K562 (cell line): Measurements from ENCODE around the gene RANBP3. TPM values are rescaled to one million over a fixed set of nuclear protein-coding genes. Genes with fewer than 3 reads are reported as not detected.
A peak's percentile ranks its signal among the peaks of the same experiment; 100 is the strongest.

Source experiments
- ATAC-seq: fragments of 200-7000 bp; cut with Tn5 transposase; 3 replicates; pipeline ENCODE4 v1.9.1; 2020; ENCODE audit warnings: moderate library complexity
- BruUV-seq: library from RNA; stranded (reverse); fragments of 400-500 nt; replicated peaks from 2 replicates; lab custom pipeline; 2021; lab: Mats Ljungman, UMichigan
- CTCF ChIA-PET: fragments of 300-600 bp; formaldehyde crosslinking; extraction: SDS; loops from one replicate; lab custom pipeline; 2021; ENCODE audit warnings: low intra/inter-chr PET ratio; lab: Yijun Ruan, JAX
- POLR2A ChIA-PET: fragments of 300-600, 350-650 bp; sonication (Branson Sonifier 250); formaldehyde crosslinking; extraction: SDS; loops from one replicate; lab custom pipeline; 2021; ENCODE audit warnings: antibody characterized with exemption, inconsistent platforms; lab: Yijun Ruan, JAX
- DNase-seq, 4 experiments: peaks; one replicate each; pipeline versions ENCODE4 v3.0.0 to v3.0.0-alpha.2; 2011 to 2018; ENCODE audit warnings: low spot score in 3 of 4, mixed read lengths in 3 of 4; ENCODE audit errors: extremely low read depth in 1 of 4
- FAIRE-seq: peaks from 2 replicates; lab custom pipeline; 2011; peaks lifted over from hg19 to GRCh38; lab: Jason Lieb, UNC
- H2AFZ ChIP-seq: 2 replicates; pipeline ENCODE4 v1.6.0; 2011; ENCODE audit warnings: low read depth, low read length, control low read depth, inconsistent platforms
- H3K27ac ChIP-seq: fragments of 200-600 bp; 3 replicates; pipeline ENCODE4 v1.8.0; 2011; ENCODE audit warnings: low read depth, mild to moderate bottlenecking, control low read depth, inconsistent platforms, low read length, moderate library complexity, mixed read lengths; ENCODE audit errors: extremely low read depth
- H3K27me3 ChIP-seq, 2 experiments: fragments of 300-600 bp in 1 of 2; 2 replicates in 1 of 2; 3 replicates in 1 of 2; pipeline versions ENCODE4 v1.6.0 to v1.8.0; 2011; ENCODE audit warnings: inconsistent platforms in 2 of 2, low read length in 2 of 2, mild to moderate bottlenecking in 1 of 2, mixed read lengths in 1 of 2, moderate library complexity in 1 of 2; ENCODE audit not compliant: control insufficient read depth in 2 of 2, insufficient read depth in 2 of 2
- H3K36me3 ChIP-seq: fragments of 300-600 bp; 3 replicates; pipeline ENCODE4 v1.8.0; 2011; ENCODE audit warnings: mild to moderate bottlenecking, low read length, inconsistent platforms; ENCODE audit not compliant: control insufficient read depth, insufficient read depth
- H3K4me1 ChIP-seq, 2 experiments: fragments of 200-600 bp in 1 of 2; replicated peaks in 1 of 2; 2 replicates in 1 of 2; 3 replicates in 1 of 2; pipeline versions ENCODE4 v1.5.1 to v1.8.0; 2011; ENCODE audit warnings: inconsistent platforms in 2 of 2, low read length in 2 of 2, mild to moderate bottlenecking in 1 of 2, mixed read lengths in 1 of 2, moderate library complexity in 1 of 2; ENCODE audit not compliant: control insufficient read depth in 2 of 2, insufficient read depth in 2 of 2
- H3K4me2 ChIP-seq: 2 replicates; pipeline ENCODE4 v1.6.1; 2011; ENCODE audit warnings: low read length, control low read depth, inconsistent platforms, mixed read lengths; ENCODE audit not compliant: insufficient read depth
- H3K4me3 ChIP-seq: fragments of 200-600 bp; sonication (generic), shearing (Covaris generic); 2 replicates; pipeline ENCODE4 v1.5.1; 2016; ENCODE audit warnings: control low read depth, inconsistent platforms
- H3K79me2 ChIP-seq: fragments of 200-600 bp; 3 replicates; pipeline ENCODE4 v1.8.0; 2011; ENCODE audit warnings: low read length, inconsistent platforms; ENCODE audit not compliant: control insufficient read depth, insufficient read depth
- H3K9ac ChIP-seq, 2 experiments: 2 replicates each; pipeline versions ENCODE4 v1.6.0 to v1.6.1; 2011; ENCODE audit warnings: low read depth in 2 of 2, low read length in 2 of 2, control low read depth in 1 of 2, inconsistent platforms in 1 of 2, mild to moderate bottlenecking in 1 of 2, mixed read lengths in 1 of 2; ENCODE audit not compliant: insufficient read depth in 1 of 2
- H3K9me1 ChIP-seq: one replicate; pipeline ENCODE4 v1.6.0; 2011; ENCODE audit warnings: inconsistent platforms, mild to moderate bottlenecking, low read length, moderate library complexity; ENCODE audit not compliant: control insufficient read depth, insufficient read depth
- H3K9me3 ChIP-seq: replicated peaks from 2 replicates; pipeline ENCODE4 v1.5.1; 2011; ENCODE audit warnings: low read depth, low read length, inconsistent platforms; ENCODE audit not compliant: control insufficient read depth, insufficient read depth
- H4K20me1 ChIP-seq: replicated peaks from 2 replicates; pipeline ENCODE4 v1.6.1; 2011; ENCODE audit warnings: low read length, inconsistent platforms, mixed read lengths; ENCODE audit not compliant: control insufficient read depth, insufficient read depth
- AFF4 ChIP-seq: sonication (generic); formaldehyde crosslinking; IDR thresholded peaks from 2 replicates; pipeline ENCODE4 v1.8.0; 2023; ENCODE audit warnings: mild to moderate bottlenecking, missing genetic modification reagents
- FOXM1 ChIP-seq, 2 experiments: fragments of 450-650 bp in 1 of 2; sonication (generic) in 1 of 2; formaldehyde crosslinking in 1 of 2; IDR thresholded peaks; 2 replicates each; pipeline versions ENCODE4 v1.6.1 to v1.9.0; 2017 to 2022; ENCODE audit warnings: low read depth in 2 of 2, mild to moderate bottlenecking in 2 of 2, missing genetic modification reagents in 1 of 2, moderate library complexity in 1 of 2
- HDAC1 ChIP-seq, 2 experiments: fragments of 450-650 bp; IDR thresholded peaks; 2 replicates each; pipeline ENCODE4 v1.6.1; 2016 to 2017; ENCODE audit warnings: inconsistent platforms in 1 of 2, mild to moderate bottlenecking in 1 of 2, moderate library complexity in 1 of 2
- MITF ChIP-seq: IDR thresholded peaks from 2 replicates; pipeline ENCODE4 v1.6.1; 2014; ENCODE audit warnings: antibody characterized with exemption
- NR2C2 ChIP-seq, 2 experiments: fragments of 200-800 bp in 1 of 2; sonication (Bioruptor generic) in 1 of 2; sonication (generic) in 1 of 2; formaldehyde crosslinking in 1 of 2; IDR thresholded peaks; 2 replicates each; pipeline versions ENCODE4 v1.6.1 to v1.8.0; 2016 to 2022; ENCODE audit warnings: mild to moderate bottlenecking in 1 of 2, missing compliant biosample characterization in 1 of 2, missing genetic modification characterization in 1 of 2, missing genetic modification reagents in 1 of 2
- NRF1 ChIP-seq, 2 experiments: fragments of 450-650 bp; IDR thresholded peaks in 1 of 2; conservative IDR thresholded peaks in 1 of 2; 2 replicates each; pipeline ENCODE4 v1.6.1; 2014; ENCODE audit warnings: mild to moderate bottlenecking in 2 of 2
- POLR2AphosphoS2 ChIP-seq: IDR thresholded peaks from 2 replicates; pipeline ENCODE4 v1.6.1; 2012; ENCODE audit warnings: low read length, improper control_type of control experiment
- POLR3A ChIP-seq: IDR thresholded peaks from 2 replicates; pipeline ENCODE4 v1.6.1; 2011; ENCODE audit warnings: borderline replicate concordance, mild to moderate bottlenecking, moderate library complexity; ENCODE audit not compliant: insufficient read length, insufficient read depth; ENCODE audit errors: extremely low read depth
- RHOXF2B ChIP-seq: fragments of 250-450 bp; sonication (Bioruptor Pico); conservative IDR thresholded peaks from 2 replicates; pipeline ENCODE4 v1.5.1; 2021
- TAF9B ChIP-seq: fragments of 450-650 bp; IDR thresholded peaks from 2 replicates; pipeline ENCODE4 v1.6.1; 2018; ENCODE audit warnings: mild to moderate bottlenecking; ENCODE audit not compliant: partially characterized antibody
- TCF15 ChIP-seq: fragments of 250-450 bp; sonication (Bioruptor Pico); IDR thresholded peaks from 2 replicates; pipeline ENCODE4 v1.8.0; 2022; ENCODE audit warnings: moderate library complexity, mild to moderate bottlenecking, inconsistent platforms
- ZNF282 ChIP-seq: sonication (generic); formaldehyde crosslinking; IDR thresholded peaks from 2 replicates; pipeline ENCODE4 v1.8.1; 2023; ENCODE audit warnings: missing genetic modification reagents
- WGBS: fragments of 100-300 bp; shearing (Covaris generic); methylation state at CpG from one replicate; pipeline ENCODE4 v1.1.6; 2016; ENCODE audit warnings: low coverage, mixed read lengths; ENCODE audit not compliant: insufficient coverage; ENCODE audit errors: missing lambda C conversion rate; 5-methylcytosine and 5-hydroxymethylcytosine counted together
- in situ Hi-C: fragments of 300-500 bp; cut with MboI; formaldehyde crosslinking; loops from 4 replicates; pipeline ENCODE4 v1.15.0; 2018; ENCODE audit warnings: inconsistent platforms, mixed read lengths
- intact Hi-C: fragments of 100-400 bp; cut with micrococcal nuclease; formaldehyde crosslinking; loops from 2 replicates; pipeline ENCODE4 v1.14.2; 2022
- polyA plus RNA-seq, 8 experiments: library from polyadenylated mRNA; depleted of rRNA in 4 of 8; stranded (reverse) in 5 of 8; unstranded in 3 of 8; fragments of >200 nt; fragmentation: Nextera tagmentation in 2 of 8; fragmentation: Illumina TruSeq in 1 of 8; extraction: Ambion mirVana in 2 of 8; extraction: Trizol in 1 of 8; gene quantifications; 2 replicates each; pipeline versions ENCODE4 v1.2.1 to v1.2.3, GENCODE V29; 2011 to 2014; ENCODE audit warnings: inconsistent platforms in 1 of 8, missing spikeins in 1 of 8
- total RNA-seq, 7 experiments: library from RNA; depleted of rRNA in 6 of 7; stranded (reverse); fragments of >200 nt in 6 of 7; fragmentation: Illumina TruSeq in 2 of 7; extraction: Trizol in 2 of 7; gene quantifications; 2 replicates each; pipeline versions ENCODE4 v1.2.1 to v1.2.3, GENCODE V29; 2011 to 2021; ENCODE audit warnings: low replicate concordance in 1 of 7

The RANBP3 gene
- total and polyA plus RNA-seq, 9 of the 15 experiments (the other 6 are each of a cell fraction or from before 2014, with no cell fraction given), result 0.90 to 95.1 (median 63.2) TPM

DNA sequence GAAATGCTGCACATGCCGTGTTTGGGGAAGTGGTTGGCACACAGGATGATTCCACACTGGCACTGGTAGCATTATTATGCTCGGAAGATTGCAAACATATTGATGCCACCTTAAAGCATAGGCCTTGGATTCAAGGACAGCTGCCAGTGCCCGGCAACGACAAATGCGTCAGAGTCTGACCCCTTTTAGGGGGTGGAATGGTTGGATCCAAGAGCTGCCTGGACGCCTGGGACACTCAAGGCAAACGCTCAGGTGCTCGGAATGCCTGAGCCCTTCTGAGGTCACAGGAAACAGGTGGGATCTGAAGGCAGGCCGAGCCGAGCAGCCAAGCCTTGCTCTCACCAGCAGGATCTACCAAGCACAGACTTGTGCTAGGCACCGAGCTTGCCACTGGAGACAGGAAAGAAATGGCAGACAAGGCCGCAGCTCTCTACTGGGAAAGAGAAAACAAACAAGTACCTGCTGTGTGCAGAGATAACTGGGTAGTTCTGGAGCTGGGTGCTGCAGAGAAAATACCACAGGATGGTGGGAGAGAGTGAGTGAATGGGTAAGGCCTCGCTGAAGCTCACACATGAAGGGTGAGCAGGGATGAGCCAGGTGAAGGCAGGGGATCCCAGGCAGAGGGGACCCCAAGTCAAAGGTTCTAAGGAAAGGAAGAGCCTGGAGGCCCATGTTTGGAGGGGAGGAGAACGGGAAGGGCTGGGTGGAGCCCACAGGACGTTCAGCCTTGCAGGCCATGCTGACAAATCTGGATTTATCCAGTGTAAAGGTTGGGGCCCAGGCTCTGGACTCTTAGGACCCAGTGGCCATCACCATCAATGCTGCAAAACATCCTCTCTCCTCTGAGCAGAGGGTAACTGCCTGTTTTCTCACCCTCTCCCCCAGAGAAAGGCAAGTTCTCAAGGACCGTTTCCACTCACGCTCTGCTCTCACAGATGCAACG lies 9.2 kb downstream of the RANBP3 start:
- Histone ChIP-seq H3K9ac (peak overlapping the region; percentile 19 to 83), H3K79me2 (peaks cover 99% of the 10 kb centered on the region), H3K4me2 (peak overlapping the region; percentile 75), H2AFZ (no peak overlapping the region; the same call in 1 of the 2 replicates), H3K4me3 (no peak overlapping the region), H3K9me3 (no peaks in the 10 kb centered on the region), H3K27me3 (no peaks in the 10 kb centered on the region), H3K27ac (peak overlapping the region; percentile 51), H3K9me1 (peaks cover 4% of the 10 kb centered on the region), H3K4me1 (peaks cover 26 to 28% of the 10 kb centered on the region in 2 experiments), H3K36me3 (peaks cover 78% of the 10 kb centered on the region; the same call in 2 of the 3 replicates), H4K20me1 (peaks cover 68% of the 10 kb centered on the region)
- FAIRE-seq, result peak; percentile 48
- peak; percentile 73 for ATAC-seq
- intact Hi-C loops (no loop called here), in situ Hi-C loops (no loop called here)
- no TSS peak for BruUV-seq
- peak in 2 of 4 experiments; percentile 48 to 51 for DNase-seq
- ChIA-PET POLR2A (interaction anchor here (0.6 to 5.0 kb wide), 13 partner anchors 9 to 283 kb away, joined by 3 to 41 read pairs (median 4); partner anchors contain the start of gene RANBP3), CTCF (interaction anchor here (0.8 to 2.3 kb wide), 2 partner anchors 53 to 79 kb away, joined by 4 to 26 read pairs; no protein-coding TSS in a partner anchor)
- 26% methylated on average over 18 of the region's 18 CpGs for WGBS
- no peak for TF ChIP-seq POLR2AphosphoS2
- TF ChIP-seq NRF1 (conservative IDR thresholded peaks at IDR 0.05 in 1 of 2, IDR thresholded peaks at IDR 0.05 in 1 of 2), result 0 out of 4 replicates have a peak, but pooled peaks have one; percentile 1 to 9
- no peak for TF ChIP-seq RHOXF2B
- TF ChIP-seq HDAC1 (IDR thresholded peaks at IDR 0.05), result no peak
- no peak for TF ChIP-seq NR2C2 (CRISPR knock-in tag; IDR thresholded peaks at IDR 0.05)
- TF ChIP-seq NR2C2 (tag; IDR thresholded peaks at IDR 0.05), result peak; percentile 14; the same call in 1 of the 2 replicates
- TF ChIP-seq TCF15 (CRISPR knock-in tag), result 0 out of 2 replicates have a peak, but pooled peaks have one; percentile 6
- no peak for TF ChIP-seq AFF4 (CRISPR knock-in tag)
- TF ChIP-seq FOXM1 (IDR thresholded peaks at IDR 0.05; ENCODE audit: low read depth), result no peak
- TF ChIP-seq FOXM1 (CRISPR knock-in tag; IDR thresholded peaks at IDR 0.05; ENCODE audit: low read depth), result no peak
- no peak for TF ChIP-seq MITF
- TF ChIP-seq POLR3A, result no peak
- TF ChIP-seq ZNF282 (CRISPR knock-in tag), result no peak
- no peak for TF ChIP-seq TAF9B
